Retinal pigment epithelial cell (primary cell): ENCODE data around the gene TUBGCP5.
"Not testable (repeated sequence)": the region's sequence is repeated elsewhere in the genome, so short reads cannot be mapped to it uniquely, and the experiment has no call there.

Experiments
- DNase-seq: peaks from one replicate; pipeline ENCODE4 v3.0.0-alpha.2; 2010; ENCODE audit warnings: low read depth
- H3K4me3 ChIP-seq: 2 replicates; pipeline ENCODE4 v1.5.1; 2011; ENCODE audit warnings: mild to moderate bottlenecking, low read length, control low read depth, moderate library complexity
- CTCF ChIP-seq: conservative IDR thresholded peaks from 2 replicates; pipeline ENCODE4 v1.5.1; 2011; ENCODE audit warnings: low read depth, low read length, control low read depth, inconsistent platforms

TUBGCP5 gene

GRCh38 chr15:23038726-23039142 lies 635 bp downstream of the TUBGCP5 start:
- TF ChIP-seq CTCF, result no peak
- peak; percentile 27 for DNase-seq
- H3K4me3 ChIP-seq, result peak overlapping the region; percentile 64

GRCh38 chr15:23035964-23036566 lies 3.3 kb downstream of the TUBGCP5 start:
- no peak for DNase-seq
- TF ChIP-seq CTCF, result peak; percentile 88
- H3K4me3 ChIP-seq, result no peak overlapping the region

- H3K4me3 ChIP-seq, result no peak overlapping the region
- DNase-seq, result no peak
These were observed 5.4 kb downstream of the TUBGCP5 start for GRCh38 chr15:23033979-23034378.

GRCh38 chr15:23026218-23026617 lies 13.2 kb downstream of the TUBGCP5 start:
- H3K4me3 ChIP-seq, result no peak overlapping the region
- no peak for TF ChIP-seq CTCF
- DNase-seq, result no peak

More at GRCh38 chr15:23033979-23034378, 5.4 kb downstream of the TUBGCP5 start:
- TF ChIP-seq CTCF, result no peak

- TF ChIP-seq CTCF, result no peak
- no peak for DNase-seq
- no peak overlapping the region for H3K4me3 ChIP-seq
These were observed 17.2 kb downstream of the TUBGCP5 start for GRCh38 chr15:23022156-23022555.

GRCh38 chr15:23014394-23015000 lies 24.9 kb downstream of the TUBGCP5 start:
- DNase-seq, result no peak
- no peak for TF ChIP-seq CTCF

GRCh38 chr15:23013681-23014080 lies 25.7 kb downstream of the TUBGCP5 start:
- DNase-seq, result no peak
- no peak overlapping the region for H3K4me3 ChIP-seq
- no peak for TF ChIP-seq CTCF

More at GRCh38 chr15:23014394-23015000, 24.9 kb downstream of the TUBGCP5 start:
- H3K4me3 ChIP-seq, result no peak overlapping the region

GRCh38 chr15:23012616-23013015 lies 26.8 kb downstream of the TUBGCP5 start:
- DNase-seq, H3K4me3 ChIP-seq: not testable (repeated sequence)
